ENCODE measurements around the gene ROPN1. TPM values are rescaled to one million over a fixed set of nuclear protein-coding genes. Genes with fewer than 3 reads are reported as not detected.

The ROPN1 gene
- total RNA-seq, 2 experiments from 2014 or later: not detected

GRCh38 chr3:123920383-123920782 is 71.5 kb downstream of the ROPN1 start:
- peaks cover 66% of the 10 kb centered on the region for H3K36me3 Mint-ChIP-seq
- H3K9me3 Mint-ChIP-seq (ENCODE audit: low read depth): peaks cover 21% of the 10 kb centered on the region
- no peak overlapping the region for H3K27ac Mint-ChIP-seq
- H3K4me3 Mint-ChIP-seq: no peak overlapping the region
- H3K27me3 Mint-ChIP-seq: no peaks in the 10 kb centered on the region
- peaks cover 4% of the 10 kb centered on the region for H3K4me1 Mint-ChIP-seq
- CTCF ChIA-PET: no interaction called here
- no peak for ATAC-seq
- DNase-seq: no peak

GRCh38 chr3:123919353-123919752 is 72.6 kb downstream of the ROPN1 start:
- Mint-ChIP-seq H3K4me3 (no peak overlapping the region), H3K27me3 (no peaks in the 10 kb centered on the region), H3K27ac (no peak overlapping the region), H3K4me1 (peaks cover 4% of the 10 kb centered on the region), H3K9me3 (ENCODE audit: low read depth) (peaks cover 21% of the 10 kb centered on the region), H3K36me3 (peaks cover 62% of the 10 kb centered on the region)
- ATAC-seq (no peak), DNase-seq (no peak)
- CTCF ChIA-PET: no interaction called here

Other genes starting within 250 kb of the ROPN1 start
- under 1 TPM; 0.50 to 0.96 TPM for gene MYLK, start 107.8 kb downstream of the ROPN1 start, total RNA-seq
- 10 to 100 TPM; 47.4 to 79.3 TPM for gene CCDC14, start 30.9 kb downstream of the ROPN1 start, total RNA-seq
- under 1 TPM in 1 of 2 experiments, not detected in 1; 0.26 TPM for gene KALRN, start 41.2 kb upstream of the ROPN1 start, total RNA-seq

All from activated CD8-positive, alpha-beta memory T cell treated with anti-CD3 and anti-CD28 coated beads, Interleukin-2, amount 10 ng/mL, durations not matched to agents 7 days and 5 days (primary cell).